GM12892 (cell line): ENCODE measurements around the gene ANK3.

Source experiments
- POLR2A ChIP-seq: IDR thresholded peaks from 2 replicates; pipeline ENCODE4 v1.6.1; 2011; ENCODE audit warnings: low read depth, low read length, control low read depth
- POLR2AphosphoS5 ChIP-seq: IDR thresholded peaks from 2 replicates; pipeline ENCODE4 v1.6.1; 2011; ENCODE audit warnings: low read depth, low read length, control low read depth
- TAF1 ChIP-seq: IDR thresholded peaks from 2 replicates; pipeline ENCODE4 v1.6.1; 2011; ENCODE audit warnings: low read depth, mild to moderate bottlenecking, control low read depth, low read length, borderline replicate concordance

- TF ChIP-seq POLR2AphosphoS5 (no peak), POLR2A (no peak), TAF1 (no peak)
Observed at GRCh38 chr10:59997827-59998525, 391.7 kb downstream of the ANK3 start.
